ENCODE data around the gene AKAP10.

DNA sequence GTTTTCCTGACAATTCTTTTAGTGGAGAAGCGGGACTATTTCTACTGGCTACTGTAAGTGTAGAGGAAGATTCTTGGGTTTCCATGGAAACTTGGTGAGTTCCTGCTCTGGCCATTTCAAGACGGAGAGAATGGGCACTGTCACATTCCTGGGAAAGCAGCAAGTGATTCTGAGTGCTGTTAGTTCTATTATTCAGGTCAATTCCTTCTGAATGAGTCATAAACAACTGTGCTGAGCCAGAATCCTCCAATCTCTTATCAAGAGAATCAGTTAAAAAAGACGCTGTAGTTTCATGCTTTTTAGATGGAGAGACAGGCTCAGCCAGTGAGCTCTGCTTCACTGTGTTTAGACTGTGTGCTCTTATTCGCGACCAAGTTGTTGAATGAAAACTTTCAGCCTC lies 19.6 kb downstream of the AKAP10 start:
- TF ChIP-seq ZNF274 (IDR thresholded peaks at IDR 0.05; ENCODE audit: low read depth, low read length) = no peak
- TF ChIP-seq YY1 (IDR thresholded peaks at IDR 0.05; ENCODE audit: insufficient read depth, insufficient read length) = no peak
